HG02970 (cell line): Measurements from ENCODE around the gene UCN3.
"Not testable (repeated sequence)": the region's sequence is repeated elsewhere in the genome, so short reads cannot be mapped to it uniquely, and the experiment has no call there.

ENCODE experiments used
- ATAC-seq: cut with Tn5 transposase; IDR thresholded peaks from one replicate; pipeline ENCODE4 v1.9.1; 2021; ENCODE audit warnings: mild to moderate bottlenecking, moderate library complexity, moderate number of reproducible peaks; ENCODE audit not compliant: unreplicated experiment, low FRiP score

The UCN3 gene

DNA sequence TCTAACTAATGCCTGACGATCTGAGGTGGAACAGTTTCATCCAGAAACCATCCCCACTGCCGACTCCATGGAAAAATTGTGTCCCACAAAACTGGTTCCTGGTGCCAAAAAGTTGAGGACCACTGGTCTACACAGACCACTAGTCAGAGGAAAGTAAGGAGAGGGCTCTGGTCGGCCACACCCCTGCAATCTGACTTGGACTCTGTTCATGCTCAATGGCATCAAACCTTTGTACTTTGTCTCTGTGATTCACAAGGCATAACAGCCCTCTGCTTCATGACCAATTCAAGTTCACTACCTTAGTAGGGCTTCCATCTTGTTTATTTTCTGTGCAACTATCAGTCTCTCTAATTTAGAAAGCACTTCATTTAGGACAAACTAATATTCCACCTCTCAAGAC is 38.0 kb downstream of the UCN3 start:
- no peak for ATAC-seq

DNA sequence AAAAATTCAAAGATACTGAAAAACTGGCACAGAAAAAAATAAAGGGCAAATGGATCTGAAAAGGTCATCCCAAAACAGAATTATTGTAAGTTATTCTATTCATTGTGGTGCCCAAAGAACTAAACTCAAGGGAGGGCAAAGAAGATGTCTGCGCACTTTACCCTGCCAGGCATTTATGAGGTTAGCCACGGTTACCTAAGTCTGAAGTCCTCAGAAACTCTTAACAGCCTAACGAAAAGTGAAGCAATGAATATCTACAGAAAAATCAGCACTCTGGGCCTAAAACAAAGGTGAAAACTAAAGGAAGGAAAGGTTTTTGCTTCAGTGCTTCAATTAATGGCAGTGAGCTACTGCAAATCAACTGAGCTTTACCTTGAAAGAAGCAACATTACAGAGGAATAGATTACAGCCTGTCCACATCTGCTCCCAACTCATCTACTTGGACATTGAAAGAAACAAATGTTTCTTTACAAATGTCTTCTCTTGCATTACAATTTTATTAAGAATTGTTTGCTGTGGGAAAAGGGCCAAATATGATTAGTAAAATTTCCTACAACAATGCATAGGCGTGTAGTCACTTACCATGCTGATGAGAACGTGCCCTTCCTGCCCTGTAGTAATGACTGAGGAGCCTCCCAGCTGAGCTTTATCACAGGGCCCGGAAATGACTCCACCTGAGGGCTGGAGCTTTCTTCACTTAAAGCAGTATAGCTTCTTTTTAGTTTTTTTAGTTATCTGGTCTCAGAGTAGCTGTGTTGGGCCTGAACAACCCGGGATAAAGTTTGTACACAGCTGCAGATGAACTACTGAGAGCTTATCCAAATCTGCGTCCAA is 39.7 kb downstream of the UCN3 start, which contains the start of gene TUBAL3:
Gene TUBAL3 (minus strand): TSS at position 621 of the 834 bp plus-strand sequence. CDS start 36 bp downstream, at position 585.
- ATAC-seq: no peak

DNA sequence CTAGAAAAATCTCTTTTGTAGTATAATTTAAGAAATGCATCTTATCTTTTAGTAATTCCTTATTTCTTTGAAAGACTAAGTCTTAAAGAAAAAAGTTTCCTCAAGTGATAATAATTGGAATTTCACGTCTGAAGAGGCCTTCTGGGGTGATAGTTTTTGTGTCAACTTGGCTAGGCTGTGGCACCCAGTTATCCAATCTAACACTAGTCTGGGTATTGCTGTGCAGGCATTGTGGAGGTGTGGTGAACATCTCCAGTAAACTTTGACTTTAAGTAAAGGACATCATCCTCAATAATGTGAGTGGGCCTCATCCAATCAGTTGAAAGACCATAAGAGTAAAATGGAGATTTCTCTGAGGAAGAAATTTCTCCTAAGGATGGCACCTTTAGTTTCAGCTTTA is 42.2 kb downstream of the UCN3 start:
- ATAC-seq: no peak

DNA sequence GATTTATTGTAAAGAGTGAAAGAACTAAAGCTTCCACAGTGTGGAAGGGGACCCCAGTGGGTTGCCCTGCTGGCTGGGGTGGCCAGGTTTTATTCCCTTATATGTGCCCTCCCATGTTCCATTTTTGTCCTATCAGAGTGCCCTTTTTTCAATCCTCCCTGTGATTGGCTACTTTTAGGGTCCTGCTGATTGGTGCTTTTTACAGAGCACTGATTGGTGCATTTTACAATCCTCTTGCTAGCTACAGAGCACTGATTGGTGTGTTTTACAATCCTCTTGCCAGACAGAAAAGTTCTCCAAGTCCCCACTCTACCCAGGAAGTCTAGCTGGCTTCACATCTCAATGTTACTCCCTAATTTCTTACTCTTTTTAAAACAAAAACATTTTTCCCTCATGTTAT is 46.0 kb downstream of the UCN3 start:
- ATAC-seq: not testable (repeated sequence)

DNA sequence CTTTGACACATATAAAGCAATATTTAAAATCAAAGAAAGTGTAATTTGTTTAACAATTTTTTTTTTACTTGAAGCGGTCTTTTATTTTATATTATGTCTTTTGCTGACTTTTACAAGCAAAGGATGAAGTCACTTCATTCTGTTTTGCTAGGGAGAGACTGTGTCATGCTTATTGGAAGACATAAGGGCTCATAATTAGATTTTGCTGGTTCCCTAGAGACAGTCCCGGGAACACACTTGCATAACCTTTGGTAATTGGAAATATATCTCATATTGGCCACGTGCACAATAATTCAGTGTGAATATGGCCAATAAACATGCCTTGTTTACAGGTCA is 47.1 kb downstream of the UCN3 start:
- ATAC-seq: no peak

DNA sequence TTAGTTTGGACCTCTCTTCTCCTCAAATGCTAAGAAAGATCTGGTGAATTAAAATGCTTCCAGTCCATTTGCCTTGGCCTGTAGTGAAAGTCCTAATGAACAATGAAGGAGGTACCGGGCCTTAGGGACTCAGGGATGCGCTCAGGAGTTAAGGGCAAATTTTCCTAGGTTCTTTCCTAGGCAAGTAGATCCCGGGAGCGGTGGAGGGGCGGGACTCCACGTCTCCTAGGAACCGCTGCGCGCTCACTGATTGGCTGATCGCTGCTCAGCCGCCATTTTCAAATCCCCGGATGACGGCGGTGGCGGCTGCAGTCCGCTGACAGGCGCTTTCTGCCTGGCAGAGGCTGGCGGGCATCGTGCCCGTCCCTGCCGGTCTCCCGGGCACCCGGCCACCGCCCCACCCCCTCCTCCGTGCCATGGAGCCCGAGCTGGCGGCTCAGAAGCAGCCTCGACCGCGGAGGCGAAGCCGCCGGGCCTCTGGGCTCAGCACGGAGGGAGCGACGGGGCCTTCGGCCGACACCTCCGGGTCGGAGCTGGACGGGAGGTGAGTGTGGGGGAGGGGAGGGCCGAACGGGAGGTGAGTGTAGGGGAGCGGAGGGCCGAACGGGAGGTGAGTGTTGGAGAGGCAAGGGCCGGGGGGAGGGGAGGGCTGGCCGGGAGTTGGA is 47.6 kb downstream of the UCN3 start, which contains the start of gene NET1:
Gene NET1 (plus strand): TSS at position 281 of the 665 bp plus-strand sequence. CDS start 136 bp downstream, at position 417.
- ATAC-seq: peak; percentile 96

DNA sequence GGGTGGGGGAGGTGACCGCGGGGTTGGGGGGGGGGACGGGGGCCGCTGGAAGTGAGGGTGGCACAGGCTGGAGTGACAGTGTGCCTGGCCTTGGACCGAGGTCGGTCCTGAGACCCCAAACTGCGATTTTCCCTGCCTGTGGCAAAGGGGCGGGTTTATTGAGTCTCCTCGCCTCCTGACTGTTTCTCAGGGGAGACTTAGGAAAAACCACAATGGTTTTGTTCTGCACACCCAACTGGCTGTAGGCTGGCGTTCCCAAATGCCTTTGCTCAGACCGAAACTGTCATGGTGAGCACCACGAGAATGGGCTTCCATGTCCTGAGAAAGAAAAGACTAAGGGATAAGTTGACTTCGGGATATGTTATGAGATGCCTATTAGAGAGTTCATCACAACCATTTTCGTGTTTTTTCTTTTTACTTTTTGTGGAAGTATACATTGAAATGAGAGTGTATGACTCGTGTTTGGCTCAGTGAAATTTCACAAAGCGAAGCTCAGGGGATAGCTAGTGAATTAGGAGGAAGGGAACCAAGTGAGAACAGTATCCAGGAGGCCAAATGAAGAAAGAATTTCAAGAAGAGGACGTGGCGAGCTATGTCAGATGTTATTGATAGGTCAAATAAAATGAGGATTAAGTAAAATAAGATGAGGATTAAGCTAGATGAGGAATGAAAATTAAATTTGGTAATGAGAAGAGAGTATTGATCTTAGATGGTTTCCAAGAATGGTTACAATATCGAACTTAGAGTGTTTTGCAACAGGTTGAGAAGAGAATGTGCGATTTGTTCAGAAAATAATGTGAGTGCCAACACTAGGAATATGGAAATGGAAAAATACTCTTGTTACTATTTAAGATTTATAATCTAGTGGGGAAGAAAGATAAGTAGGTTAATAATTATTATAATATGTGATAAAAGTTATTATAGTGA is 48.5 kb downstream of the UCN3 start:
- ATAC-seq: no peak

DNA sequence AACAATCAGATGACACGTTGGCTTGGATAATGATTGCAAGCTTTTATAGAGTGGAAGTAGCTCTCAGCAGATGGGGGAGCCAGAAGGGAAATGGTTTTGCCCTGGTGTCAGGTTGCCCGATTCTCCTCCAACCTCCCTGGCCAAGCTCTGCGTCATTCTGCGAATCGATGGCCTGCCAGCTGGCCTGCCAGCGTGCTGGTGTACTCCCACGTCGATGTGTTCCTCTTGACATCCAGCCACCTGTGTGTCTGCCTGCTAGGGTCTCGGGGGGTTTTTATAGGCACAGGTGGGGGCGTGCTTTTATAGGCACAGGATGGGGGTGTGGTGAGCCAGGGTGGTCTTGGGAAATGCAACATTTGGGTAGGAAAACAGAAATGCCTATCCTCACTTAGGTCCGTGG is 52.2 kb downstream of the UCN3 start:
- no peak for ATAC-seq

DNA sequence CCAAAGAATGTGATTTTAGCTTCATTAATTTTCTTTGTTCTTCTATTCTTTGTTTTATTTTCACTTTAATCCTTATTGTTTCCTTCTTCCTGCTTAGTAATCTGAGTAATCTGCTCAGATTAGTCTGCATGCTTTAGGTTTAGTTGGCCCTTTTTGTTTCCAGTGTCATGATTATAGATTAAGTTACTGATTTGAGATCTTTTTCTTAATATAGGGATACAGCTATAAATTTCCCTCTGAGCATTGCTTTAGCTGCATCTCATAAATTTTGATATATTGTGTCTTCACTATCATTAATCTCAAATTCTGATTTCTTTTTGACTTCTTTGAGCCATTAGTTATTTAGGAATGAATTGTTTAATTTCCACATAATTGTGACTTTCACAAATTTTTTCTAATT is 53.8 kb downstream of the UCN3 start:
- ATAC-seq: no peak

DNA sequence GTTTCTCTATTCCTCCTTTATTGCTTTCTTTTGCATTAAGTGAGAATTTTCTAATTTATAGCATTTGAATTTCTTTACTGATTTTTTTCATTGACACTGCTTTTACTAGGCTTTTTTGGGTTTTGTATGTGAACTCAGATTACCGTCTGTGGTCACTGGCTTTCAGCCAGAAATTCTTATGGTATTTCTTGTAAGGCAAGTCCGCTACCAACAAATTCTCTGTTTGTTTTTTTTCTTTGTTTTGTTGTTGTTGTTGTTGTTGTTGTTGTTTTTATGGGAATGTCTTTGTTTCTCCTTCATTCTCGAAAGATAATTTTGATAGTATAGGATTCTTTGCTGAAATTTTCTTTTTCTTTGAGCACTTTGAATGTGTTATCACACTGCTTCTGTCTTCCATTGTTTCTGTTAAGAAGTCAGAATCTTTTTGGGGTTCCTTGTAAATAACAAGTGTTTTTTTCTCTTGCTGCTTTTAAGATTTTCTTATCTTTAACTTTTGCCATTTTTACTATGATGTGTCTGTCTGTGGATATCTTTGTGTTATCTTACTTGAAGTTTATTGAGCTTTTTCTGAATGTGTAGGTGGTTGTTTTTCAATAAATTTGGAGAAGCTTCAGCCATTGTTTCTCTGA is 54.8 kb downstream of the UCN3 start:
- no peak for ATAC-seq

DNA sequence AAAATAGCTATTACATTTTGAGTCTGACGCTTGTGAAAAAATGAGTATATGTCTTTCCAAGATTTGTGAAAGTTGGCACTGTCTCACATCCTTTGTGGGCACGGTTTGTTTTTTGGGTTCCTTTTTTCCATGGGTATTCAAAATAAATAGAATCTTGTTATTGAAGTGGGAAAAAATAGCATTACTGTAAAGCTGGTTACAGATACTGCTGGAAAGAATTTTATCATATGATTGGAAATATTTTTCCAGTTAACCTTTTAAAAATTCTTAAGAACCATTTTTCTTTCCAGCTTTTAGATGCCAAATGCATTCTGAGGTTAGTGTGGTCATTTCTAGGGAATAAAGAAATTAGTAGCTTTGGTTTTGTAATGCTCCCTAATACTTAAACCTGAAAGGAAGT is 59.0 kb downstream of the UCN3 start:
- ATAC-seq: no peak
